GM12801 (cell line): Measurements from ENCODE around the gene VEGFA.

ENCODE experiments used
- TF ChIP-seq, protein P1 (sequence below): IDR thresholded peaks from one replicate; pipeline ENCODE4 v1.5.1; 2011; ENCODE audit warnings: control low read depth; ENCODE audit not compliant: insufficient read length; ENCODE audit errors: extremely low read depth

The VEGFA gene

DNA sequence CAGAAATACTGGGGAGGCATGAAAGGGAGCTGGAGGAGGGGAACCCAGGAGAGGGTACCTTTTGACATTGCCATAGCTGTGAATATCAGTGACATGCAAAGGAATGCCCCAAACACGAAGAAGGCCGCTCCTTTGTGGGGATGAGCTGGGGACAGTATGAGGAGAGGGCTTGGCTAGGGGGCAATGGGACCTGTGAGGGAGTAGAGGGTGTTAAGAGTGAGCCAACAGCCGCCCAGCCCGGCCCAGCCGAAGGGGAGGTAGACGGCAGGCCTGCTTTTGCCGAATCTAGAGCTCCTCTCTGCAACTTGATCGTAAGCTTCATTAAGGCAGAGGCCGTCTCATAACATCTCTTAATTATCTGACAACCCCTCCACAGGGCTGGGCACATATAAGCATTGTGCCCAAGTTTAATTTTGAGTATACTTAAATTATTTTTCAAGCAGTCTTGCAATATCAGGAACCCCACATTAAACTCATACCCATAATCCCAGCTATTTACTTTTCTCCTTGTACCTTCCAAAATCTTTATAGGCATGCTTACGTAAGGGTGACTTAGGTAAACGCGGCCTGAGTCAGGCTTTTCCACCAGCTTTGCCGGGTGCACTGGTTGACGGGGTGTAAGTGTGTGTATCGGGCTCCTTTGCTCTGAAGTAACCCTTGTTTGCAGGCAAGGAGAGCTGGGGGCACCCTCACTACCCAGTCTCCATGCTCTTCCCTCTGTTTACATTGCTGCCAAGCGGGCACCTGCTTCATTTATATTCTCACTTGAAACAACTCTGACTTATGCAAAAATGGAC, 24.9 kb upstream of the VEGFA start:
- TF ChIP-seq, protein P1, sequence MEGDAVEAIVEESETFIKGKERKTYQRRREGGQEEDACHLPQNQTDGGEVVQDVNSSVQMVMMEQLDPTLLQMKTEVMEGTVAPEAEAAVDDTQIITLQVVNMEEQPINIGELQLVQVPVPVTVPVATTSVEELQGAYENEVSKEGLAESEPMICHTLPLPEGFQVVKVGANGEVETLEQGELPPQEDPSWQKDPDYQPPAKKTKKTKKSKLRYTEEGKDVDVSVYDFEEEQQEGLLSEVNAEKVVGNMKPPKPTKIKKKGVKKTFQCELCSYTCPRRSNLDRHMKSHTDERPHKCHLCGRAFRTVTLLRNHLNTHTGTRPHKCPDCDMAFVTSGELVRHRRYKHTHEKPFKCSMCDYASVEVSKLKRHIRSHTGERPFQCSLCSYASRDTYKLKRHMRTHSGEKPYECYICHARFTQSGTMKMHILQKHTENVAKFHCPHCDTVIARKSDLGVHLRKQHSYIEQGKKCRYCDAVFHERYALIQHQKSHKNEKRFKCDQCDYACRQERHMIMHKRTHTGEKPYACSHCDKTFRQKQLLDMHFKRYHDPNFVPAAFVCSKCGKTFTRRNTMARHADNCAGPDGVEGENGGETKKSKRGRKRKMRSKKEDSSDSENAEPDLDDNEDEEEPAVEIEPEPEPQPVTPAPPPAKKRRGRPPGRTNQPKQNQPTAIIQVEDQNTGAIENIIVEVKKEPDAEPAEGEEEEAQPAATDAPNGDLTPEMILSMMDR: no peak

DNA sequence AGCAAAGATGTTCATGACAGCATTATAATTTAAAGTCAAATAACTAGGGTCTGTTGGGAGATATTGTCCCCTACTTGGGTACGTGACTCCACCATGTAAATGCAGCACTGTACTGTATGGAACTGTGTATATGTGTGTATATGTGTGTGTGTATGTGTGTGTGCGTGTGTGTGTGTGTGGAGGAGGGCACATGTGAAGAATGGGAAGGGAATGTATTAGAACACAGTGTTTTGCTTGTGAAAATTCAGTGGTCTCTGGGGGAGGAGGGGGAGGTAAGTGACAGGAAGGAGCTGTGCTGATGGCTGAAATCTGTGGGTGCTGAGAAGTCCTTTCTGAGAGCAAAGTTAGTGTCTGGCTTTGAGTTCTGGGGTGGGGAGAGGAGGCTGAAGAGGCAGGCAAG, 23.9 kb upstream of the VEGFA start:
- TF ChIP-seq, protein P1: no peak

DNA sequence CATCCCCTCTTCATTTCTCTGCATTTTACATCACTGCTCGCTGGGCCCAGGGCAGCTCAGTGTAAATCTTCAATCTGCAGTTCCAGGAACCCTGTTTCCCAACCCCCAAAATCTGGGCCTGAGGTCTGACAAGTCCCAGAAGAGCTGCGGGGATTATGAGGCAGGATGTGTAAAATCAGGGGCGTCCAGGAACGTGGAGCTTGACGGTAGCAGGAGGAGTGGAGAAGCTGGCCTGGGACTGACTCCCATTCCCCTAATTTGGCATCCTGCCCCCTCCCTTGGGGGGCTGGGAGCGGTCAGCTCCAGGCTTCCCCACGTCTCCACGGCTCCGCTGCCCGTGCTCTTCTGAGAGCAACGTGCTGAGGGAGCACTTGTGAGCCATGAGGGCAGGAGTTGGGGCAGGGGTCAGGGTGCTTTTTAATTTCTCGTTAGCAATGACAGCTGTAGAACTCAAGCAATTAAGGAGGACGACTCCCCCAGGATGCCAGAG, 23.4 kb upstream of the VEGFA start:
- TF ChIP-seq, protein P1: no peak

DNA sequence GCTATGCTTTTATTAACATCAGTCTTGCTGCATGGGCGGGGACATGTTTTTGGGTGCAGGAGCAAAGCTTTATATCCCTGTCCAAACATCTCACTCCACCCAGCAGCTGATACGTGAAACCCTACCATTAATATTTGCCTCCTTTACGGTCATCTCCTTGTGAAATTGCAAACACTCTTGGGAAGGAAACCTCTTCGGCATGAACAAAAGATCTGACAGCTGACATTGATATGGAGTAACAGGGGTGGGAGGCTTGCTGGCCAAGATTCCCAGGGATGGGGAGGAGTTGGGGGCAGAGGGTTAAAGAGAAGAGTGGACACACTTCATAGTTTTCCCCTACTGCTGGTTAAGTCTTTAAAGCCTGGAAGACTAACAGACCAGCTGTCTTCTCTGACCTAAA, 22.2 kb upstream of the VEGFA start:
- TF ChIP-seq, protein P1: no peak

DNA sequence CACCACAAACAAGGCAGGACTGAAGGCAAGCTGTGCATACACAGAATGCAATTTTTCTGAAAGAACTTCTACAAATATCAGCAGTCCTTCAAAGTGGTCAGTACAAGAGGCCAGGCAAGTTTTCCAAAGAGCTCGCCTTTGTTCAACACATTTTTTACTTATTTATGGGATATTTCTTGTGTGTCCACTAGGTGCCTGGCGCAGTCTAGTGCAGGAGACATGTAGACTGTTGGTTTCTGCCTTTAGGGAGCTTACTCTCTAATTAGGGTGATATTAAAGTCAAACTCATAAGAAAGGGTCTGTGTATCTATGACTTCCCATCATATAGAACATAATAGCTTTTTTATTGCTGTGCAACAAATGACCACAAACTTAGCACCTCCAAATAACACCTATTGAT, 21.2 kb upstream of the VEGFA start:
- TF ChIP-seq, protein P1: no peak

DNA sequence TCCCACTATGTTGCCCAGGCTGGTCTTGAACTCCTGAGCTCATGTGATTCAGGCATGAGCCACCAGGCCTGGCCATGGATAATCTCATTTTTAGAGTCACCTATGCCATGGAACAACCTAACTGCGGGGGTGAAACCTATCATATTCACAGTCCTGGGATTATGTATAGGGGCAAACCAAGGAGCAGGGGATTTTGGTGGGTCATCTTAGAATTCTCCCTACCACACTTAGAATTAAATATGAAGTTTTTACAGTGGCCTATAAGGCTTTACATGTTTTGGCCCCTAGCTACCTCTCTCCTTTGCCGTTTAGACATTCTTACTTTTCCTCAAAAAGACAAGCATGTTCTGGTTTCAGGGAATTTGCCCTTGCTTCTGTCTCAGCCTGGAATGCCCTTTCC, 20.6 kb upstream of the VEGFA start:
- TF ChIP-seq, protein P1: no peak

DNA sequence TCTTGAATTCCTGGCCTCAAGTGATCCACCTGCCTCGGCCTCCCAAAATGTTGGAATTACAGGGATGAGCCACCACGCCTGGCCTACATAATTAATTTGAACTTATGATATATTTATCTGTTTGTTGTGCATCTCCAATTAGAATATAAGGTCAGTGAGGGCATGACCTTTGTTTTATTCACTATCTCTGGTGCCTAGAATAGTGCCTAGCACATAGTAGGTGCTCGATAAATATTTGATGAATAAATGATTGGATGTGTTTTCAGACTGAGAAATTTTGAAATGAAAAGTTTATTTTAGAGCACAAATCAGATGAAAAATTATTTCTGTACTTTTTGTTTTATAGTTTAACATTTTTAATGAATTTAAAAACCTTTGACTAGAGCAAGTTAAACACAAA, 19.4 kb upstream of the VEGFA start:
- TF ChIP-seq, protein P1: no peak
